ENCODE measurements around the gene PRKN. TPM values are rescaled to one million over a fixed set of nuclear protein-coding genes. Genes with fewer than 3 reads are reported as not detected.

Gene PRKN
- total RNA-seq, 1 donor from 2014 or later, result 2.8 TPM

GRCh38 chr6:162222521-162222920 lies 505.0 kb downstream of the PRKN start:
- Mint-ChIP-seq H3K4me1 (no peaks in the 10 kb centered on the region), H3K27ac (no peak overlapping the region), H3K36me3 (peaks cover 2% of the 10 kb centered on the region), H3K27me3 (ENCODE audit: insufficient read depth, low read depth) (peaks cover 2% of the 10 kb centered on the region), H3K4me3 (no peak overlapping the region), H3K9me3 (no peaks in the 10 kb centered on the region)
- H3K36me3 ChIP-seq, result no peaks in the 10 kb centered on the region
- H3K9ac ChIP-seq, result no peak overlapping the region
- no peaks in the 10 kb centered on the region for H3K79me2 ChIP-seq (ENCODE audit: low read depth)
- no peak overlapping the region for H2AFZ ChIP-seq (replicated peaks)
- DNase-seq (ENCODE audit: low spot score), result no peak
- H4K20me1 ChIP-seq (ENCODE audit: low read depth), result no peaks in the 10 kb centered on the region
- H3K4me2 ChIP-seq, result no peak overlapping the region
- no peaks in the 10 kb centered on the region for H3K4me1 ChIP-seq
- no peak overlapping the region for H3K4me3 ChIP-seq
- no peak for TF ChIP-seq EZH2 (IDR thresholded peaks at IDR 0.05)
- TF ChIP-seq CTCF (IDR thresholded peaks at IDR 0.05), result no peak
- no peak for TF ChIP-seq EZH2phosphoT487 (IDR thresholded peaks at IDR 0.05)
- H3F3A ChIP-seq (ENCODE audit: low read depth), result no peaks in the 10 kb centered on the region
- H3K27me3 ChIP-seq, result no peaks in the 10 kb centered on the region
- no peak overlapping the region for H3K27ac ChIP-seq
- H3K9me3 ChIP-seq (ENCODE audit: low read depth), result no peaks in the 10 kb centered on the region

GRCh38 chr6:162220876-162221275 lies 506.7 kb downstream of the PRKN start:
- Histone ChIP-seq H3K4me1 (no peaks in the 10 kb centered on the region), H3K4me2 (no peak overlapping the region), H3K9ac (no peak overlapping the region), H3K27me3 (no peaks in the 10 kb centered on the region), H3F3A (ENCODE audit: low read depth) (no peaks in the 10 kb centered on the region), H4K20me1 (ENCODE audit: low read depth) (no peaks in the 10 kb centered on the region), H3K4me3 (no peak overlapping the region), H3K79me2 (ENCODE audit: low read depth) (no peaks in the 10 kb centered on the region), H3K9me3 (ENCODE audit: low read depth) (no peaks in the 10 kb centered on the region), H3K27ac (no peak overlapping the region), H3K36me3 (no peaks in the 10 kb centered on the region), H2AFZ (replicated peaks) (no peak overlapping the region)
- no peak for TF ChIP-seq EZH2phosphoT487 (IDR thresholded peaks at IDR 0.05)
- no peak for TF ChIP-seq CTCF (IDR thresholded peaks at IDR 0.05)
- TF ChIP-seq EZH2 (IDR thresholded peaks at IDR 0.05), result no peak
- Mint-ChIP-seq H3K36me3 (peaks cover 2% of the 10 kb centered on the region), H3K4me1 (no peaks in the 10 kb centered on the region), H3K9me3 (no peaks in the 10 kb centered on the region), H3K4me3 (no peak overlapping the region), H3K27me3 (ENCODE audit: insufficient read depth, low read depth) (peaks cover 2% of the 10 kb centered on the region), H3K27ac (no peak overlapping the region)
- DNase-seq (ENCODE audit: low spot score), result no peak

- no peaks in the 10 kb centered on the region for H3K4me1 ChIP-seq
- DNase-seq (ENCODE audit: low spot score), result no peak
- no peaks in the 10 kb centered on the region for H3K4me1 Mint-ChIP-seq
- no peaks in the 10 kb centered on the region for H3K27me3 ChIP-seq
- H3K4me3 ChIP-seq, result no peak overlapping the region
- no peak overlapping the region for H3K4me2 ChIP-seq
- no peak overlapping the region for H3K9ac ChIP-seq
- H3K36me3 ChIP-seq, result no peaks in the 10 kb centered on the region
- H3K27ac Mint-ChIP-seq, result no peak overlapping the region
- H3K4me3 Mint-ChIP-seq, result no peak overlapping the region
- no peaks in the 10 kb centered on the region for H4K20me1 ChIP-seq (ENCODE audit: low read depth)
- no peak for TF ChIP-seq EZH2 (IDR thresholded peaks at IDR 0.05)
- no peak for TF ChIP-seq EZH2phosphoT487 (IDR thresholded peaks at IDR 0.05)
- no peak for TF ChIP-seq CTCF (IDR thresholded peaks at IDR 0.05)
- H3K9me3 ChIP-seq (ENCODE audit: low read depth), result no peaks in the 10 kb centered on the region
- H3F3A ChIP-seq (ENCODE audit: low read depth), result no peaks in the 10 kb centered on the region
- H3K36me3 Mint-ChIP-seq, result no peaks in the 10 kb centered on the region
- no peaks in the 10 kb centered on the region for H3K9me3 Mint-ChIP-seq
- peaks cover 2% of the 10 kb centered on the region for H3K27me3 Mint-ChIP-seq (ENCODE audit: insufficient read depth, low read depth)
- no peaks in the 10 kb centered on the region for H3K79me2 ChIP-seq (ENCODE audit: low read depth)
- no peak overlapping the region for H3K27ac ChIP-seq
- H2AFZ ChIP-seq (replicated peaks), result no peak overlapping the region
These were observed 508.3 kb downstream of the PRKN start for GRCh38 chr6:162219266-162219665.

Measured in neural progenitor cell (in vitro differentiated cells).